HepG2 (cell line): ENCODE results near the gene TMEM14C. TPM values are rescaled to one million over a fixed set of nuclear protein-coding genes. Genes with fewer than 3 reads are reported as not detected.

Experiments used
- polyA plus RNA-seq, 8 experiments: library from polyadenylated mRNA; depleted of rRNA in 3 of 8; stranded (reverse) in 7 of 8; unstranded in 1 of 8; fragments of >200 nt; fragmentation: Illumina TruSeq in 4 of 8; extraction: Trizol in 4 of 8; gene quantifications; 2 replicates each; pipeline versions ENCODE4 v1.2.1 to v1.2.3, GENCODE V29; 2011 to 2016; ENCODE audit warnings: low read depth in 4 of 8, missing spikeins in 1 of 8, mixed read lengths in 1 of 8; ENCODE audit not compliant: insufficient read depth in 1 of 8
- small RNA-seq, 3 experiments: library from RNA; depleted of rRNA; stranded (forward); fragments of <200 nt; gene quantifications; one replicate each; pipeline ENCODE3, GENCODE V24; 2012; ENCODE audit warnings: low read depth in 2 of 3, low replicate concordance in 1 of 3; ENCODE audit not compliant: insufficient read length in 3 of 3, insufficient read depth in 2 of 3
- total RNA-seq, 5 experiments: library from RNA; depleted of rRNA; stranded (reverse); fragments of >200 nt; fragmentation: Illumina TruSeq; extraction: Trizol; gene quantifications; 2 replicates each; pipeline ENCODE4 v1.2.3, GENCODE V29; 2016; ENCODE audit warnings: low read depth in 1 of 5

TMEM14C gene
- total and polyA plus RNA-seq, 2 of the 13 experiments (the other 11 are each of a cell fraction or from before 2014, with no cell fraction given): 184 TPM

Small RNA genes within 50 kb of the gene (small RNA-seq; reads per million reads assigned to genes)
- 0 reads per million in 3 experiments for gene RF00019
- 0 reads per million in 3 experiments for gene RNA5SP203

Other genes starting within 250 kb of the TMEM14C start
- gene GCNT2, start 201.7 kb upstream of the TMEM14C start, total RNA-seq (2016; rRNA removed; fragmentation: Illumina TruSeq; extraction: Trizol): 25.1 and 31.9 TPM in 2 replicates
- 9.7 and 11.8 TPM in 2 replicates for gene GCNT2, start 201.7 kb upstream of the TMEM14C start, polyA plus RNA-seq (2011; rRNA removed)
- gene C6orf52, start 28.5 kb upstream of the TMEM14C start, total RNA-seq (2016; rRNA removed; fragmentation: Illumina TruSeq; extraction: Trizol): 0.53 and 0.66 TPM in 2 replicates
- gene C6orf52, start 28.5 kb upstream of the TMEM14C start, polyA plus RNA-seq (2011; rRNA removed): 0.50 TPM in 1 of 2 replicates, not detected in the other
- 66.2 and 106 TPM in 2 replicates for gene PAK1IP1, start 28.1 kb upstream of the TMEM14C start, total RNA-seq (2016; rRNA removed; fragmentation: Illumina TruSeq; extraction: Trizol)
- gene PAK1IP1, start 28.1 kb upstream of the TMEM14C start, polyA plus RNA-seq (2011; rRNA removed): 17.0 and 23.4 TPM in 2 replicates
- gene TMEM14B, start 24.7 kb downstream of the TMEM14C start, total RNA-seq (2016; rRNA removed; fragmentation: Illumina TruSeq; extraction: Trizol): 191 and 200 TPM in 2 replicates
- 86.9 and 133 TPM in 2 replicates for gene TMEM14B, start 24.7 kb downstream of the TMEM14C start, polyA plus RNA-seq (2011; rRNA removed)
- 0.04 and 0.17 TPM in 2 replicates for gene MAK, start 115.5 kb downstream of the TMEM14C start, total RNA-seq (2016; rRNA removed; fragmentation: Illumina TruSeq; extraction: Trizol)
- gene MAK, start 115.5 kb downstream of the TMEM14C start, polyA plus RNA-seq (2011; rRNA removed): 0.01 TPM in 1 of 2 replicates, not detected in the other
- not detected in 2 replicates for gene GCM2, start 159.0 kb downstream of the TMEM14C start, total RNA-seq (2016; rRNA removed; fragmentation: Illumina TruSeq; extraction: Trizol)
- not detected in 2 replicates for gene GCM2, start 159.0 kb downstream of the TMEM14C start, polyA plus RNA-seq (2011; rRNA removed)
- 0.22 TPM in 1 of 2 replicates, not detected in the other for gene SYCP2L, start 164.0 kb downstream of the TMEM14C start, total RNA-seq (2016; rRNA removed; fragmentation: Illumina TruSeq; extraction: Trizol)
- 0.37 and 0.54 TPM in 2 replicates for gene SYCP2L, start 164.0 kb downstream of the TMEM14C start, polyA plus RNA-seq (2011; rRNA removed)